ENCODE measurements around the gene KCNAB3. TPM values are rescaled to one million over a fixed set of nuclear protein-coding genes. Genes with fewer than 3 reads are reported as not detected.

Gene KCNAB3
- total RNA-seq, 4 donors from 2014 or later: 0.40 to 3.7 (median 1.5) TPM

- H3K27ac ChIP-seq: peak within 1 kb of the TSS in 2 of 3 donors; percentile 38 to 64
- intact Hi-C loops (cut with DNase I): no loop called here
- H3K4me3 ChIP-seq (replicated peaks in 1 of 3): peak within 1 kb of the TSS; percentile 61 to 82 (median 70)
- 1 to 2% methylated on average over 20 to 25 of the region's 55 CpGs for WGBS, 2 donors
- H3K27me3 ChIP-seq: no peaks in the 10 kb centered on the region
- TF ChIP-seq CTCF (IDR thresholded peaks at IDR 0.05) (no peak), POLR2A (IDR thresholded peaks at IDR 0.05) (peak; percentile 21 to 77)
- H3K36me3 ChIP-seq: peaks cover 6 to 9% of the 10 kb centered on the region in 2 donors
- peak; percentile 100 for DNase-seq
- H3K9me3 ChIP-seq: no peaks in the 10 kb centered on the region
- H3K4me1 ChIP-seq: peaks cover 20 to 23% of the 10 kb centered on the region in 2 donors
Observed at GRCh38 chr17:7931709-7932482, 2.2 kb upstream of the KCNAB3 start, which contains the start of the genes CNTROB and TRAPPC1. CNTROB (plus strand) TSS chr17:7932206; CDS start chr17:7933080, 874 bp downstream. TRAPPC1 (minus strand) TSS chr17:7931946; CDS start chr17:7931829, 117 bp downstream.

- intact Hi-C loops (cut with DNase I): no loop called here
- peaks cover 20 to 23% of the 10 kb centered on the region in 2 donors for H3K4me1 ChIP-seq
- no peak for TF ChIP-seq POLR2A (IDR thresholded peaks at IDR 0.05)
- TF ChIP-seq CTCF (IDR thresholded peaks at IDR 0.05): no peak
- peak overlapping the region in 2 of 3 donors; percentile 12 to 55 for H3K27ac ChIP-seq
- H3K9me3 ChIP-seq: no peaks in the 10 kb centered on the region
- H3K36me3 ChIP-seq: peaks cover 0 to under 1% of the 10 kb centered on the region in 2 donors
- no peaks in the 10 kb centered on the region for H3K27me3 ChIP-seq
- H3K4me3 ChIP-seq (replicated peaks in 1 of 3): peak overlapping the region; percentile 61 to 82 (median 70)
- WGBS, 2 donors: 43 to 44% methylated on average over 20 of the region's 20 CpGs
- DNase-seq: peak in 1 of 2 donors; percentile 10
Observed at GRCh38 chr17:7930841-7931631, 1.4 kb upstream of the KCNAB3 start.

GRCh38 chr17:7927596-7927995 is 2.1 kb downstream of the KCNAB3 start:
- TF ChIP-seq POLR2A (IDR thresholded peaks at IDR 0.05): no peak
- no peak for TF ChIP-seq CTCF (IDR thresholded peaks at IDR 0.05)
- intact Hi-C loops (cut with DNase I): loop anchor here (5.0 kb wide), 1 partner anchor 65 kb away; no protein-coding TSS in a partner anchor
- H3K36me3 ChIP-seq: no peaks in the 10 kb centered on the region
- no peaks in the 10 kb centered on the region for H3K27me3 ChIP-seq
- no peaks in the 10 kb centered on the region for H3K9me3 ChIP-seq
- no peak for DNase-seq
- WGBS, 2 donors: 85 to 90% methylated on average over 3 of the region's 3 CpGs
- H3K27ac ChIP-seq: no peak overlapping the region
- H3K4me1 ChIP-seq: peaks cover 12 to 14% of the 10 kb centered on the region in 2 donors
- no peak overlapping the region for H3K4me3 ChIP-seq (replicated peaks in 1 of 3)

- TF ChIP-seq CTCF (IDR thresholded peaks at IDR 0.05) (no peak), POLR2A (IDR thresholded peaks at IDR 0.05) (peak in 1 of 2 donors; percentile 66)
- H3K9me3 ChIP-seq: no peaks in the 10 kb centered on the region
Observed at GRCh38 chr17:7922845-7923628, 6.6 kb downstream of the KCNAB3 start.

More at GRCh38 chr17:7922845-7923628, 6.6 kb downstream of the KCNAB3 start:
- no peaks in the 10 kb centered on the region for H3K36me3 ChIP-seq
- 18 to 35% methylated on average over 26 to 40 of the region's 45 CpGs for WGBS, 2 donors
- H3K27me3 ChIP-seq: no peaks in the 10 kb centered on the region
- peak; percentile 82 to 88 for DNase-seq
- H3K4me3 ChIP-seq (replicated peaks in 1 of 3): peak overlapping the region in 2 of 3 donors; percentile 1 to 28
- intact Hi-C loops (cut with DNase I): no loop called here
- H3K27ac ChIP-seq: peak overlapping the region; percentile 14 to 82 (median 69)
- H3K4me1 ChIP-seq: peaks cover 7 to 12% of the 10 kb centered on the region in 2 donors
